IMR-90 (cell line): ENCODE data around the gene VARS2.

Source experiments
- CEBPB ChIP-seq: IDR thresholded peaks from 2 replicates; pipeline ENCODE4 v1.6.1; 2012; ENCODE audit warnings: low read depth, low read length, improper control_type of control experiment
- CTCF ChIP-seq: conservative IDR thresholded peaks from 2 replicates; pipeline ENCODE4 v1.5.1; 2012; ENCODE audit warnings: mild to moderate bottlenecking, low read depth, low read length, improper control_type of control experiment
- ELK1 ChIP-seq: fragments of 150-350 bp; IDR thresholded peaks from 2 replicates; pipeline ENCODE4 v1.6.1; 2016; ENCODE audit warnings: low read depth, mild to moderate bottlenecking, low read length, moderate library complexity, borderline replicate concordance
- MAFK ChIP-seq: IDR thresholded peaks from 2 replicates; pipeline ENCODE4 v1.6.1; 2012; ENCODE audit warnings: low read depth, low read length, improper control_type of control experiment
- MAZ ChIP-seq: IDR thresholded peaks from 2 replicates; pipeline ENCODE4 v1.6.1; 2012; ENCODE audit warnings: low read depth, mild to moderate bottlenecking, low read length, improper control_type of control experiment, moderate library complexity, borderline replicate concordance
- NFE2L2 ChIP-seq: fragments of 150-350 bp; IDR thresholded peaks from 2 replicates; pipeline ENCODE4 v1.6.1; 2016; ENCODE audit warnings: low read depth, mild to moderate bottlenecking, low read length
- SMC3 ChIP-seq: fragments of 150-350 bp; IDR thresholded peaks from 2 replicates; pipeline ENCODE4 v1.6.1; 2016; ENCODE audit warnings: low read depth, mild to moderate bottlenecking, antibody characterized with exemption, low read length, moderate library complexity

DNA sequence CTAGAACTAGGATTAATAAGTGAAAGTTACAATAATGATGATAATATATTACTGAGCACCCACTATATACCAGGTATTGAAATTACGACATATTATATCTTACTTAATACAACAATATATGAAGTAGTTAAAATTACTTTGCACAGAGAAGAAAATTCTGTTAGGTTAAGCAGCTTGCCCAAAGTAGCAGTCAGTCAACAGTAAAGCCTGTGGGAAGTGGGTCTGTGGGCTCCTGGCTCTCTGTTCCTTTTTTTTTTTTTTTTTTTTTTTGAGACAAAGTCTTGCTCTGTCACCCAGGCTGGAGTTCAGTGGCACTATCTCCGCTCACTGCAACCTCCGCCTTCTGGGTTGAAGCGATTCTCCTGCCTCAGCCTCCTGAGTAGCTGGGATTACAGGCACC lies 10.8 kb upstream of the VARS2 start:
- TF ChIP-seq CTCF (no peak), NFE2L2 (no peak), MAZ (no peak), SMC3 (no peak), CEBPB (no peak), ELK1 (no peak), MAFK (no peak)
